ENCODE measurements around the gene TOM1L2. TPM values are rescaled to one million over a fixed set of nuclear protein-coding genes. Genes with fewer than 3 reads are reported as not detected.

The TOM1L2 gene
- total RNA-seq, 2 experiments from 2014 or later: 11.3 to 11.9 TPM

- ChIA-PET POLR2A (no interaction called here), CTCF (interaction anchor here (1.1 to 1.6 kb wide), 2 partner anchors 25 to 41 kb away, joined by 5 to 6 read pairs; no protein-coding TSS in a partner anchor)
- Mint-ChIP-seq H3K4me1 (peaks cover 6% of the 10 kb centered on the region), H3K36me3 (ENCODE audit: low read depth) (peaks cover 4% of the 10 kb centered on the region), H3K9me3 (ENCODE audit: low read depth) (no peaks in the 10 kb centered on the region), H3K4me3 (no peak overlapping the region), H3K27me3 (no peaks in the 10 kb centered on the region), H3K27ac (no peak overlapping the region)
- ATAC-seq (no peak), DNase-seq (no peak)
- intact Hi-C loops (cut with DNase I, micrococcal nuclease): no loop called here
These were observed 78.2 kb downstream of the TOM1L2 start for GRCh38 chr17:17893801-17894644.

- intact Hi-C loops (cut with DNase I, micrococcal nuclease): no loop called here
- no peak for DNase-seq
- H3K4me1 Mint-ChIP-seq: peaks cover 6% of the 10 kb centered on the region
- no peak overlapping the region for H3K4me3 Mint-ChIP-seq
- no peak for ATAC-seq
- ChIA-PET POLR2A (no interaction called here), CTCF (interaction anchor here (1.5 to 5.5 kb wide), 2 partner anchors 8 to 142 kb away, joined by 5 to 42 read pairs; no protein-coding TSS in a partner anchor)
- no peaks in the 10 kb centered on the region for H3K9me3 Mint-ChIP-seq (ENCODE audit: low read depth)
- no peaks in the 10 kb centered on the region for H3K27me3 Mint-ChIP-seq
- no peak overlapping the region for H3K27ac Mint-ChIP-seq
- H3K36me3 Mint-ChIP-seq (ENCODE audit: low read depth): peaks cover 4% of the 10 kb centered on the region
These were observed 79.5 kb downstream of the TOM1L2 start for GRCh38 chr17:17892731-17893130.

DNA sequence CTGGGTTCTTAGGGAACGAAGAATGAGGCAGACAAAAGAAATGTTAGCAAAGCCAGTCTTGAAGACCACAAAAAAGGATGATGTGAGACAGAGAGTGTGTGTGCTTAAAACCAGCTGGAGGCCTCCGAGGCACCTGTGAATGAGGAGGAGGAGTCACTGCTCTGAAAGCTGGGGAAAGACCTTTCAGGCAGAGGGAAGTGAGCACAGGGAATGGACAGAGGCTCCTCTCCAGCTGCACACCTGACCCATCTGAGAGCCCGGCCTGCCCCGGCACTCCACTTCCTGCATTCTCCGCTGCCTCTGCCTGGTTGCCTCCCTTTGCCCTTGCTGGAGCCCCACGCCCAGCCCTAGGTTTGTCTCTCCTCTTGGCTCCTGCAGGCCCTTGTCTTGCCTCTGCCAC is 80.2 kb downstream of the TOM1L2 start:
- intact Hi-C loops (cut with DNase I, micrococcal nuclease): no loop called here
- no peak overlapping the region for H3K27ac Mint-ChIP-seq
- no peak for DNase-seq
- peaks cover 4% of the 10 kb centered on the region for H3K36me3 Mint-ChIP-seq (ENCODE audit: low read depth)
- no peaks in the 10 kb centered on the region for H3K9me3 Mint-ChIP-seq (ENCODE audit: low read depth)
- CTCF ChIA-PET: interaction anchor here (1.0 to 5.5 kb wide), 3 partner anchors 9 to 143 kb away, joined by 4 to 42 read pairs (median 5); no protein-coding TSS in a partner anchor
- H3K27me3 Mint-ChIP-seq: no peaks in the 10 kb centered on the region
- peaks cover 6% of the 10 kb centered on the region for H3K4me1 Mint-ChIP-seq
- ATAC-seq: no peak
- POLR2A ChIA-PET: no interaction called here
- no peak overlapping the region for H3K4me3 Mint-ChIP-seq

DNA sequence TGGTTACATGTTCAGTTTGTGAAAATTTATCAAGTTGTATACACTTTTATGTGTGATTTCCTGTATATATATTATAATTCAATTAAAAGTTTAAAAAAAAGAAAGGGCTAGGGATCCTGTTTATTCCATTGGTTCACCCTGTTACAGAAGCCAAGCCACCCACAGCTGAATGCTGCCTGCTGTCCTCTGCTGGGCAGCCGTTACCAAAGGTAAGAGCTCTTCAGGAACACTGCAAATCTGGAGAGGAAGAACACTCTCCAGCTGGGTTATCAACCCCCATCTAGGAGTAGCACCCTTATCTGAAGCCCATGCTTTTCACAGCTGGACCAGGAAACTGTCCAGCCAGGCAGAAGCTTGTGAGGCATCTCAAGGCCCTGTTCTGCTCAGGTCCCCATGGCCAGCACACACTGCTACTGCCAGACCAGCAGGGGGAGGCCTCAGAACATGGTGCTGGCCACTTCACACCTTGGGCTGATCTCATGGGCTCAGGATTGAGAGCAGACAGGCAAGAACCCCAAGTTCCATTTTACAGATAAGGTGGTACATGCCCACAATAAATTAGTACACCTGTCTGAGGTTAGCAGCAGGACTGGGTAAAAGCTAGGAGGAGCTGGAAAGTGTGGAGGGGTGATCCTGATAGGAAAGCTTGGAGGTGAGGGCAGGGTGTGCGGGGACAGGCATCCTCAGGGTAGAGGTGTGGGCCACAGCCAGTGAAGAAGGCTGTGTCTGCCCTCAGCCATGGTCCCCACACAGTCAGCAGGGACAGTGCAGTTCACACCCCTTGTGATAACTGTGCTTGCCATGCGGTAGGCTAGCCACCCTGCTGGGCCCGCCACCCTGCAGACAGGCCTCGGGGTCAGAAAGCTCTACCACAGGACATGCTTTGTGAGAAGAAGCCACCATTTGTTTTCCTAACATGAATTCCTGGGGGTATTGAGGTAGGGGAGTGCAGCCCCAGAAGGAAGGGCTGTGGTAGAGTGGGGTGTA is 81.1 kb downstream of the TOM1L2 start:
- H3K4me1 Mint-ChIP-seq: peaks cover 6% of the 10 kb centered on the region
- intact Hi-C loops (cut with DNase I, micrococcal nuclease): loop anchor here (1.0 kb wide), 3 partner anchors 28 to 142 kb away; partner anchors contain the start of genes DRC3 (in 1 of the 2) and TOM1L2 (in 1 of the 2)
- H3K27ac Mint-ChIP-seq: no peak overlapping the region
- POLR2A ChIA-PET: no interaction called here
- no peaks in the 10 kb centered on the region for H3K9me3 Mint-ChIP-seq (ENCODE audit: low read depth)
- ATAC-seq: peak; percentile 88
- no peak overlapping the region for H3K4me3 Mint-ChIP-seq
- CTCF ChIA-PET: interaction anchor here (0.6 to 5.5 kb wide), 10 partner anchors 10 to 211 kb away, joined by 3 to 42 read pairs (median 4); no protein-coding TSS in a partner anchor
- peak; percentile 73 for DNase-seq
- H3K27me3 Mint-ChIP-seq: no peaks in the 10 kb centered on the region
- H3K36me3 Mint-ChIP-seq (ENCODE audit: low read depth): peaks cover 4% of the 10 kb centered on the region

DNA sequence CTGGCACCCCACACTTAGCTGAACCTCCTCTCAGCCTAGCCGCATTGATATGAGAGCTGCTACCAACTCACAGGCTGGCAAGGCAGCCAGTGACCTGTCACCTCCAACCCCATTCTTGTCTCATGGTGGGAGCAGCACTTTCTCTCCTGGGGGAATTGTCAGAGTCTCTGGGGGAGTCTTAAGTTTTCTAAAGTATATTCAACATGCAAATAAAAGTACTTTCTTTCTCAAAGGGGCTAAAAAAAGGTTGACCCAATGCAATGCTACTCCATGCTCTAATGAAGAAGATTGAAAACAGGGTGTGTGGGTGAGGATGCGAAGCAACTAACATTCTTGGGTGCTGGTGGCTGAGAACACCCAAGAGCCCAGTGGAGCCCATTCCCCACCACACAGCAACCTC is 82.3 kb downstream of the TOM1L2 start:
- intact Hi-C loops (cut with DNase I, micrococcal nuclease): no loop called here
- H3K9me3 Mint-ChIP-seq (ENCODE audit: low read depth): no peaks in the 10 kb centered on the region
- ATAC-seq (no peak), DNase-seq (no peak)
- H3K36me3 Mint-ChIP-seq (ENCODE audit: low read depth): peaks cover 4% of the 10 kb centered on the region
- H3K27ac Mint-ChIP-seq: no peak overlapping the region
- H3K27me3 Mint-ChIP-seq: no peaks in the 10 kb centered on the region
- ChIA-PET POLR2A (no interaction called here), CTCF (interaction anchor here (1.0 to 5.5 kb wide), 3 partner anchors 29 to 148 kb away, joined by 3 to 42 read pairs (median 6); no protein-coding TSS in a partner anchor)
- H3K4me1 Mint-ChIP-seq: peaks cover 6% of the 10 kb centered on the region
- H3K4me3 Mint-ChIP-seq: no peak overlapping the region

DNA sequence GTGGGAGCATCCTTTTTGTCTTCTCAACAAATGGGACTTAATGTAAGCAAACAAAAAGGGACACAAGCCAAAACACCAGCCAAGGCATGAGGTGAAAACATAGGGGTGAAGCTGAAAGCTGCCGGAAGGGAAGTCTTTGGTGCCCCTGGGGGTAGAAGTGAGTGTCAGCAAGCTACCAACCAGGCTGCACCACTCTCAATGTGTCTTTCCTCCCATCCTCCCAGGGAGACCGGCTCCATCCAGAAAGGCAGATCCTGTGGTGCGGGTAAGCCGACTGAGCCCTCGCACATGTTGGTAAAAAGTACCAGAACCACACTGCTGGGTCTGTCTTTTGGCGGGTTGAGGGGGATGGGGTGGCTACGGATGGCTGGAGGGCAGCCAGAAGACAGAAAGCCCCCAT is 83.4 kb downstream of the TOM1L2 start:
- H3K36me3 Mint-ChIP-seq (ENCODE audit: low read depth): peaks cover 4% of the 10 kb centered on the region
- ChIA-PET CTCF (interaction anchor here (0.5 to 5.5 kb wide), 9 partner anchors 9 to 294 kb away, joined by 3 to 42 read pairs (median 3); partner anchors contain the start of gene ATPAF2), POLR2A (no interaction called here)
- ATAC-seq: no peak
- no peaks in the 10 kb centered on the region for H3K9me3 Mint-ChIP-seq (ENCODE audit: low read depth)
- no peak overlapping the region for H3K27ac Mint-ChIP-seq
- H3K4me3 Mint-ChIP-seq: no peak overlapping the region
- H3K27me3 Mint-ChIP-seq: no peaks in the 10 kb centered on the region
- intact Hi-C loops (cut with DNase I, micrococcal nuclease): no loop called here
- no peak for DNase-seq
- H3K4me1 Mint-ChIP-seq: peaks cover 6% of the 10 kb centered on the region

DNA sequence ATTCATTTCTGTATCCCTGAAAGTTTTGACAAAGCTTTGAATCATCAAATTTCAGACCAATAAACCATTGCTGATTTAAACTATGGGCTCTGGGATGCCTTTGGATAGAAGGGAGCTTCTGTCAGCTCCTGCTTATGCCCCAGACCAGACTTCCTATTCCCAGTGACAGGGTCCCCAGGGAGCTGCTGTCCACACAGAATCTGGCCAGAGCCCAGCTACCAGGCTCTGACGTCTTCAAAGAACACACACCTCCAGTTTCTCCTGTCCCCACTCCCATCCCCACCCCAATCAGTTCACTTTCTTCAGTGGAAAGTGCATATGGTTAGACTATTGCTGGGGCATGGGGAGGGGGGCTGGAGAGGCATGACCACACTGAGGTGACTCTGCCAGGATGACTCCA is 83.8 kb downstream of the TOM1L2 start:
- Mint-ChIP-seq H3K27me3 (no peaks in the 10 kb centered on the region), H3K4me1 (peaks cover 6% of the 10 kb centered on the region), H3K4me3 (no peak overlapping the region), H3K9me3 (ENCODE audit: low read depth) (no peaks in the 10 kb centered on the region), H3K27ac (no peak overlapping the region), H3K36me3 (ENCODE audit: low read depth) (peaks cover 2% of the 10 kb centered on the region)
- ATAC-seq: no peak
- CTCF ChIA-PET: interaction anchor here (0.5 to 5.5 kb wide), 10 partner anchors 9 to 293 kb away, joined by 3 to 42 read pairs (median 4); partner anchors contain the start of genes ATPAF2 and TOM1L2
- POLR2A ChIA-PET: no interaction called here
- intact Hi-C loops (cut with DNase I, micrococcal nuclease): no loop called here
- no peak for DNase-seq

- ATAC-seq (no peak), DNase-seq (no peak)
- intact Hi-C loops (cut with DNase I, micrococcal nuclease): no loop called here
- H3K36me3 Mint-ChIP-seq (ENCODE audit: low read depth): no peaks in the 10 kb centered on the region
- no peaks in the 10 kb centered on the region for H3K27me3 Mint-ChIP-seq
- no peak overlapping the region for H3K27ac Mint-ChIP-seq
- no peaks in the 10 kb centered on the region for H3K9me3 Mint-ChIP-seq (ENCODE audit: low read depth)
- POLR2A ChIA-PET: no interaction called here
- no peak overlapping the region for H3K4me3 Mint-ChIP-seq
- CTCF ChIA-PET: interaction anchor here (0.6 to 5.5 kb wide), 8 partner anchors 9 to 391 kb away, joined by 3 to 42 read pairs (median 4); partner anchors contain the start of gene TOM1L2
- peaks cover 6% of the 10 kb centered on the region for H3K4me1 Mint-ChIP-seq
These were observed 84.4 kb downstream of the TOM1L2 start for GRCh38 chr17:17887752-17888304.

DNA sequence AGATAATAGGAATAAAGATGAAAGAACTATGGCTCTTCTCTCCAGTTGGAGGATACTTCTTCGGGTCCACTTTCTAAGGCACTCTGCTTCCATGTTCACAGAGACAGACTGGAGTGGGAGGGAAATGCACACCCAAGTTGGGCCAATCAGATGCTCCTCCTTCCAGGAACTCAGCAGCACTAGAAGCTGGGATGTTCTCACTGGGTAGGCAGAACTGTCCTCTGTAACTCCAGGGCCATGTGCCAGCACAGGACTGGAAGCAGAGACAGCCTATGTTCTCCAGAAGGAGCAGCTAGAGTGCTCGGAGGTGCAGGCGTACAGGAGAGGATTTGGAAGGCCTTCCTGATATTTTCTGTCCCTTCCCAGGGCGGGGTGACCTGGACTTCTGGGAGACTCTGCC is 85.5 kb downstream of the TOM1L2 start:
- ATAC-seq (no peak), DNase-seq (no peak)
- ChIA-PET CTCF (interaction anchor here (1.3 kb wide), 1 partner anchor 10 kb away, joined by 4 read pairs; no protein-coding TSS in a partner anchor), POLR2A (no interaction called here)
- no peaks in the 10 kb centered on the region for H3K36me3 Mint-ChIP-seq (ENCODE audit: low read depth)
- peaks cover 4% of the 10 kb centered on the region for H3K4me1 Mint-ChIP-seq
- intact Hi-C loops (cut with DNase I, micrococcal nuclease): no loop called here
- H3K27ac Mint-ChIP-seq: no peak overlapping the region
- H3K9me3 Mint-ChIP-seq (ENCODE audit: low read depth): no peaks in the 10 kb centered on the region
- H3K27me3 Mint-ChIP-seq: no peaks in the 10 kb centered on the region
- no peak overlapping the region for H3K4me3 Mint-ChIP-seq

- ATAC-seq (no peak), DNase-seq (no peak)
- H3K4me3 Mint-ChIP-seq: no peak overlapping the region
- ChIA-PET CTCF (interaction anchor here (0.5 to 1.3 kb wide), 3 partner anchors 9 to 172 kb away, joined by 3 to 4 read pairs (median 3); no protein-coding TSS in a partner anchor), POLR2A (no interaction called here)
- no peaks in the 10 kb centered on the region for H3K27me3 Mint-ChIP-seq
- H3K9me3 Mint-ChIP-seq (ENCODE audit: low read depth): no peaks in the 10 kb centered on the region
- intact Hi-C loops (cut with DNase I, micrococcal nuclease): no loop called here
- no peaks in the 10 kb centered on the region for H3K4me1 Mint-ChIP-seq
- no peaks in the 10 kb centered on the region for H3K36me3 Mint-ChIP-seq (ENCODE audit: low read depth)
- no peak overlapping the region for H3K27ac Mint-ChIP-seq
These were observed 86.0 kb downstream of the TOM1L2 start for GRCh38 chr17:17886226-17886625.
